GM18526 (cell line): ENCODE measurements around the gene FUT8.

Experiments used
- POLR2A ChIP-seq: IDR thresholded peaks from 3 replicates; pipeline ENCODE4 v1.6.1; 2011; ENCODE audit not compliant: insufficient read length; ENCODE audit errors: extremely low read depth

The FUT8 gene

GRCh38 chr14:65550779-65551643 lies 138.5 kb downstream of the FUT8 start:
- no peak for TF ChIP-seq POLR2A

- no peak for TF ChIP-seq POLR2A
Observed at GRCh38 chr14:65552724-65553123, 140.2 kb downstream of the FUT8 start.

GRCh38 chr14:65554837-65555236 lies 142.3 kb downstream of the FUT8 start:
- no peak for TF ChIP-seq POLR2A

- TF ChIP-seq POLR2A: no peak
Observed at GRCh38 chr14:65555358-65555757, 142.8 kb downstream of the FUT8 start.

- no peak for TF ChIP-seq POLR2A
Observed at GRCh38 chr14:65558363-65558762, 145.8 kb downstream of the FUT8 start.

DNA sequence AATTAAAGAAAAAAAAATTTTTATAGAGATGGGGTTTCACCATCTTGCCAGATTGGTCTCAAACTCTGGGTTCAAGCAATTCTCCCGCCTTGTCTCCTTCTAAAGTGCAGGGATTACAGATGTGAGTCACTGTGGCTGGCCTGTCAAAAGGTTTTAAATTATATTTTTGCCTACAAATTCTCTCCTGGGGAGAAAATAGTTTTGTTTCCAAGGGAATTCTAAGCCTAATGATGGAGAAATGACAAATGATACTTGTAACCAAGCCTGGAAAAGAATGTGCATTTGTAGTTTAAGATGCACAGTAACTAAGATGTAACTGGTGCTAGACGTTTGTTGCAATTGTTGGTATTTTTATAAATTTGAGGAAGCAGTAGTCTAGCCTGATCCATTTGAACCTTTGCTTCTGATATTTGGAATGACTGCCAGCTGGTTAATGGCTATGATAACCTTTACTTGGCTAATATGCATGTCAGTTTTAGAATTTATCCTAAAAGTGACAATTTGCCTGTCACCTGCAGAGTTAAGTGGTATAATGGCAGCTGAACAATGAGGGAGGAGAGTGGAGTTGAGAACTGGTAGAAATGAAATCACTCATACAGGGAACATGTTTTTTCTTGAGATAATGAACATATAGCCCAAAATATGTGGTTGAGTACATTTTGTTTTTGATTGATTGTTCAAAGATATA lies 148.0 kb downstream of the FUT8 start:
- TF ChIP-seq POLR2A: no peak

DNA sequence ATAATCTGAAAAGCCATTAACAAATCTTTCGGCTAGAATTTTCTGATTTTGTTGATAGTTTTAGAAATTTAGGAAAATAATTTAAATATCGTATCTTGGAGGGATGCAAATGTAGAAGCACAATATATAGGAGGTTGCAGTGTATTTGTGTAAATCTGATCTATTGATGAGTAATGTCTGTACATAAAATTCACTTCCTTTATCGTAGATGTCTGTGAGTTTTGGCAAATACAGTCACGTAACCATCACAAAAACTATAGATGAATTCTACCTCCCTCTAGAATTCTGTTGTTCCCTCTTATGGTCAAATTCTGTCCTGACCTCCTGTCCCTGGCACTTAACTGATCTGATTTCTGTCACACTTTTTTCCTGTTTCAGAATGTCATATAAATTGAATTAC lies 151.8 kb downstream of the FUT8 start:
- TF ChIP-seq POLR2A: no peak

DNA sequence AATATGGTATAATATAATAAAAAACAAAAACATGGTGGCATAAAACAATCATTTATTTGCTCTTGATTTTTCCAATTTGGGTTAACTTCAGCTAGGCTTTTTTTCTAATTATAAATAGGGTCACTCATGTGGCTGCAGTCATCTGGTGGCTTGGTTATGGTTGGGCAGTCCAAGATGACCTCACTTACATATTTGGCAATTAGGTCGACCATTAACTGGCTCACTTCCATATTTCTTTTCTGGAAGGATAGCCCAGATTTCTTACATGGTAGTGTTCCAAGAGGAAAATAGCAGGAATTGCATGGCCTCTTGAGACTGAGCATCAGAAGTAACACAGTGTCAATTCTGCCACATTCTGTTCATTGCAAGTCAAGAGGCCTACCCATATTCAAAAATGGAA lies 153.4 kb downstream of the FUT8 start:
- no peak for TF ChIP-seq POLR2A

- no peak for TF ChIP-seq POLR2A
Observed at GRCh38 chr14:65566820-65567522, 154.4 kb downstream of the FUT8 start.

DNA sequence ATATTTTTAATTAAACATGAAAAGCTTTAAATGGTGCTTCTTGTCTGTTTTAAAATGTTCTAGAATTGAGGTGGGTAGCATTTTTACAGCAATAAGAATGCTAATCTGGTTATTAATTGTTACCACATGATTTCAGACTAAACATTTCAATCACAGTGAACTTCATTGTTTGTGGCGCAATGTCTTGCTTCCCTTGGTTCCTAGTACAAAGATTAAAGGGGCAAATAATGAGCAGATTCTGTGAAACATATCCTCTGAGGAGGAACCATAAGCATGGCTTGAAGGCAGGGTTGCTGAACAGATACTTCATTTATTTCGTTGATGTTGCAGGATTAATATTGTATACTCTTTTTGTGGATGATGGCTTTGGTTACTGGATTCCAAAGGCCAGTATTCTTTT lies 162.1 kb downstream of the FUT8 start:
- TF ChIP-seq POLR2A: no peak

DNA sequence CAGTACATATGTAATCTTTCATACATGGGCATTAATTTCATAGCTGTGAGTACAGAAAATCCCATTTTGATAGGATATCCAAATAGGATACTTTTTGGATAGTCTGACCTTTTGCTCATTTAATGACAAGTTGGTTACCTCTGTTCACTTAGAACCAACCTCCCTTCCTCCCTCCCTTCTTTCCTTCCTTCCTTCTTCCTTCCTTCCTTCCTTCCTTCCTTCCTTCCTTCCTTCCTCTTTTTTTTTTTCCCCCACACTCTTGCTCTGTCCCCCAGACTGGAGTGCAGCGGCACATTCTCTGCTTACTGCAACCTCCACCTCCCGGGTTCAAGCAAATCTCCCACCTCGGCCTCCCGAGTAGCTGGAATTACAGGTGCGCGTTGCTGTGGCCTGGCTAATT lies 162.9 kb downstream of the FUT8 start:
- no peak for TF ChIP-seq POLR2A

GRCh38 chr14:65580973-65581372 lies 168.4 kb downstream of the FUT8 start:
- TF ChIP-seq POLR2A: no peak

- no peak for TF ChIP-seq POLR2A
Observed at GRCh38 chr14:65581378-65581777, 168.8 kb downstream of the FUT8 start.

- no peak for TF ChIP-seq POLR2A
Observed at GRCh38 chr14:65581799-65582198, 169.3 kb downstream of the FUT8 start.

DNA sequence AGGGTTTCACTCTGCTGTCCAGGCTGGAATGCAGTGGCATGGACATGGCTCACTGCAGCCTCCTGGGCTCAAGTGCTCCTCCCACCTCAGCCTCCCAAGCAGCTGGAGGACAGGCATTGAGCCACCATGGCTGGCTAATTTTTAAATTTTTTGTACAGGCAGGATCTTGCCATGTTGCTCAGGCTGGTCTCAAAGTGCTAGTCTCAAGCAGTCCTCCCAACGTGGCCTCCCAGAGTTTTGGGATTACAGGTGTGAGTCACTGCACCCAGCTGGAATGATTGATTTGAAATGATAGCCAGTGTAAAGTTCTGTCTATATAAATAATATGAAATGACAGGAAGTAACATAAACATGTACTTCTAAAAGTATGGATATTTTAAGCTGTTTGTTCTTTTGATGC lies 172.7 kb downstream of the FUT8 start:
- no peak for TF ChIP-seq POLR2A
